ENCODE data around the gene AIF1.

- TF ChIP-seq CTCF (conservative IDR thresholded peaks at IDR 0.05; ENCODE audit: low read depth, low read length): no peak
- no peak for TF ChIP-seq EZH2 (IDR thresholded peaks at IDR 0.05; ENCODE audit: low read length, unreplicated experiment)
- TF ChIP-seq EZH2phosphoT487 (IDR thresholded peaks at IDR 0.05; ENCODE audit: borderline replicate concordance, low read length): no peak
Measured at GRCh38 chr6:31575952-31576685, 38.9 kb upstream of the AIF1 start.

Data from PC-3 (cell line).